ENCODE measurements around the gene HES3. TPM values are rescaled to one million over a fixed set of nuclear protein-coding genes. Genes with fewer than 3 reads are reported as not detected.

The HES3 gene
- total and polyA plus RNA-seq, 10 of the 15 experiments (the other 5 are each of a cell fraction or from before 2014, with no cell fraction given): not detected

GRCh38 chr1:6259491-6260362, 15.7 kb downstream of the HES3 start:
- peak overlapping the region; percentile 78; the same call in 1 of the 2 replicates for H3K4me3 ChIP-seq
- H3K4me1 ChIP-seq (ENCODE audit: control insufficient read depth, insufficient read depth, low read length): peaks cover 3% of the 10 kb centered on the region; the same call in 1 of the 2 replicates
- no peak for FAIRE-seq
- H3K9ac ChIP-seq (ENCODE audit: control insufficient read depth, insufficient read depth, low read length): no peak overlapping the region
- H3K27me3 ChIP-seq (replicated peaks in 1 of 2; ENCODE audit: control insufficient read depth in 2 of 2, insufficient read depth in 2 of 2, low read length in 1 of 2): no peaks in the 10 kb centered on the region; a peak in 1 of 4 replicates
- H3K79me2 ChIP-seq (ENCODE audit: control insufficient read depth, insufficient read depth, low read length): no peaks in the 10 kb centered on the region
- ChIA-PET CTCF (interaction anchor here (1.2 to 1.3 kb wide), 2 partner anchors 14 to 88 kb away, joined by 3 to 4 read pairs; no protein-coding TSS in a partner anchor), SMC1A (ENCODE audit: uncharacterized antibody, unreplicated experiment) (no interaction called here), POLR2A (interaction anchor here (0.7 kb wide), 2 partner anchors 15 to 148 kb away, joined by 3 read pairs; no protein-coding TSS in a partner anchor), RAD21 (ENCODE audit: unreplicated experiment) (no interaction called here)
- intact Hi-C loops (cut with micrococcal nuclease; ENCODE audit: unreplicated experiment): no loop called here
- no peaks in the 10 kb centered on the region for H3K9me3 ChIP-seq (replicated peaks; ENCODE audit: control insufficient read depth, insufficient read depth, low read length)
- H3K4me2 ChIP-seq (ENCODE audit: control insufficient read depth, insufficient read depth): peak overlapping the region; percentile 26
- no peaks in the 10 kb centered on the region for H4K20me1 ChIP-seq (ENCODE audit: control insufficient read depth, insufficient read depth)
- H3K27ac ChIP-seq (ENCODE audit: control insufficient read depth, insufficient read depth): no peak overlapping the region
- 17% methylated on average over 34 of the region's 46 CpGs for WGBS (ENCODE audit: insufficient coverage, insufficient replicate concordance, low lambda C conversion rate, missing lambda C conversion rate)
- in situ Hi-C loops (cut with MboI): no loop called here
- peak overlapping the region; percentile 55 for H2AFZ ChIP-seq (ENCODE audit: control insufficient read depth, low read depth, low read length)
- TF ChIP-seq CREM (IDR thresholded peaks at IDR 0.05; ENCODE audit: low read depth) (peak; percentile 86), NBN (IDR thresholded peaks at IDR 0.05) (peak; percentile 96), NFYB (IDR thresholded peaks at IDR 0.05; ENCODE audit: insufficient read depth, low read depth, low read length) (peak; percentile 79; the same call in 1 of the 2 replicates), ATF7 (IDR thresholded peaks at IDR 0.05; ENCODE audit: low read depth) (peak; percentile 53), RFX5 (IDR thresholded peaks at IDR 0.05; ENCODE audit: low read depth, low read length) (peak; percentile 26; the same call in 1 of the 2 replicates), HDAC6 (IDR thresholded peaks at IDR 0.05; ENCODE audit: unreplicated experiment) (no peak), ZNF24 (IDR thresholded peaks at IDR 0.05) (peak; percentile 80; the same call in 1 of the 2 replicates), SRF (IDR thresholded peaks at IDR 0.05; ENCODE audit: low read depth in 2 of 2, low read length in 2 of 2) (no peak), E2F4 (IDR thresholded peaks at IDR 0.05; ENCODE audit: low read depth, low read length) (no peak), EGR1 (IDR thresholded peaks at IDR 0.05; ENCODE audit: borderline replicate concordance in 1 of 2, low read depth in 2 of 2, low read length in 2 of 2) (peak in 1 of 2 experiments; percentile 83; a peak in 2 of 3 replicates), STAT3 (IDR thresholded peaks at IDR 0.05; ENCODE audit: low read depth, low read length) (no peak), CREB1 (IDR thresholded peaks at IDR 0.05; ENCODE audit: low read depth) (peak; percentile 84), SUPT20H (IDR thresholded peaks at IDR 0.05; ENCODE audit: borderline replicate concordance, control insufficient read depth, low read depth, low read length) (no peak), RAD21 (IDR thresholded peaks at IDR 0.05; ENCODE audit: insufficient read depth, low read depth, low read length) (no peak), BCL11A (IDR thresholded peaks at IDR 0.05; ENCODE audit: low read depth, low read length) (no peak), ESRRA (IDR thresholded peaks at IDR 0.05; ENCODE audit: low read length) (no peak), STAT1 (conservative IDR thresholded peaks at IDR 0.05) (no peak), ZNF622 (IDR thresholded peaks at IDR 0.05) (no peak), RAD51 (IDR thresholded peaks at IDR 0.05) (no peak), CEBPB (IDR thresholded peaks at IDR 0.05; ENCODE audit: borderline replicate concordance in 1 of 2, low read depth in 2 of 2, low read length in 2 of 2) (peak in 1 of 2 experiments; percentile 100; a peak in 2 of 4 replicates)
- peak; percentile 82 for ATAC-seq
- no TSS peak for BruUV-seq (replicated peaks)
- peaks cover 0 to 2% of the 10 kb centered on the region in 2 experiments; a peak in 2 of 4 replicates for H3K36me3 ChIP-seq (ENCODE audit: control insufficient read depth in 2 of 2, insufficient read depth in 2 of 2, low read length in 1 of 2)
- DNase-seq (ENCODE audit: low read depth, low spot score): no peak

Data from GM12878 (cell line).